Right cardiac atrium (tissue), 5 donors: ENCODE measurements around the gene ATF7. TPM values are rescaled to one million over a fixed set of nuclear protein-coding genes. Genes with fewer than 3 reads are reported as not detected.
"Not testable (repeated sequence)": the region's sequence is repeated elsewhere in the genome, so short reads cannot be mapped to it uniquely, and the experiment has no call there.

Experiments used
- ATAC-seq, 2 donors: fragments of 200-7000 bp; cut with Tn5 transposase; one replicate each; pipeline versions ENCODE4 v1.8.0 to v1.9.1; 2020; ENCODE audit warnings: moderate library complexity in 2 of 2, mild to moderate bottlenecking in 1 of 2
- DNase-seq, 3 donors: peaks; one replicate each; pipeline ENCODE4 v3.0.0-alpha.2; 2020
- H3K27ac ChIP-seq: one replicate; pipeline ENCODE4 v1.5.1; 2013; ENCODE audit warnings: mild to moderate bottlenecking, low read length, control low read depth, moderate library complexity
- H3K27me3 ChIP-seq: one replicate; pipeline ENCODE4 v1.6.1; 2013; ENCODE audit not compliant: control insufficient read depth, insufficient read depth
- H3K4me1 ChIP-seq: one replicate; pipeline ENCODE4 v1.6.1; 2013; ENCODE audit warnings: low read length; ENCODE audit not compliant: control insufficient read depth, insufficient read depth
- H3K4me3 ChIP-seq: one replicate; pipeline ENCODE4 v1.5.1; 2013; ENCODE audit warnings: low read length, control low read depth
- H3K9me3 ChIP-seq: one replicate; pipeline ENCODE4 v1.6.1; 2013; ENCODE audit warnings: low read length; ENCODE audit not compliant: control insufficient read depth
- WGBS: extraction: QIAGEN DNeasy Blood & Tissue Kit; methylation state at CpG from one replicate; pipeline ENCODE4 v1.1.7; 2013; 5-methylcytosine and 5-hydroxymethylcytosine counted together
- intact Hi-C, 4 donors: fragments of 100-400 bp; cut with DNase I; formaldehyde crosslinking; loops; one replicate each; pipeline versions ENCODE4 v1.11.0 to v1.14.0; 2022 to 2023
- polyA plus RNA-seq: library from polyadenylated mRNA; stranded (reverse); fragments of 200-250 nt; gene quantifications from one replicate; pipeline ENCODE4 v1.2.3, GENCODE V29; 2013
- total RNA-seq, 4 donors: library from RNA; stranded (reverse); fragmentation: NEBNext Ultra II Directional; extraction: Animal tissue kit (Norgen Biotek cat#: 25700); gene quantifications; one replicate each; pipeline ENCODE4 v1.2.1, GENCODE V29; 2021
- donor health status: healthy with polysubstance abuse.
- donor health status: DM: no; HTN: yes; CAD: no.
- donor health status: DM: no; HTN: no; CAD: no.
- donor health status: DM: no; HTN: yes; CAD: no; lungs with severe emphysema.
- donor health status: DM: yes; HTN: yes; CAD: no.

The ATF7 gene
- total and polyA plus RNA-seq, 5 donors: 22.8 to 36.9 (median 32.5) TPM

DNA sequence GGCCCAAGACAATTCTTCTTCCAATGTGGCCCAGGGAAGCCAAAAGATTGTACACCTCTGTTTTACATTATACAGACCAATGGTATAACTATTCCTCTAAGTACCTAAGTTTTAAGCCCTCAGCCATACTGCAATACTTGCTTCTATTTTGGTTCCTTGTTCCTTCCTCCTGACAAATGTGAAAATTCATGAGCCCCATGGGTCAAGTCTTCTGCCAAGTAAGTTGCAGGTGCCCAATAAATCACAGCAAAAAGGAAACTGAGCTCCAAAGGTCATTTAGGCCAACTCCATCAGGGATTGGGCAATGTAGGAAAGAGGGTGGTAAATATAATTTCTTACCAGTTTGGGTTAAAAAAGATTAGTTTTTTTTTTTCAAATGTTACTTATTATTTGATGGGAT is 61.2 kb downstream of the ATF7 start:
- peaks cover 1% of the 10 kb centered on the region for H3K4me1 ChIP-seq
- no peaks in the 10 kb centered on the region for H3K27me3 ChIP-seq
- no peak overlapping the region for H3K27ac ChIP-seq
- no peak overlapping the region for H3K4me3 ChIP-seq
- DNase-seq: no peak
- H3K9me3 ChIP-seq: no peaks in the 10 kb centered on the region
- intact Hi-C loops: no loop called here
- no peak for ATAC-seq

- Histone ChIP-seq H3K4me3 (no peak overlapping the region), H3K27me3 (no peaks in the 10 kb centered on the region), H3K4me1 (peaks cover 1% of the 10 kb centered on the region), H3K9me3 (no peaks in the 10 kb centered on the region), H3K27ac (no peak overlapping the region)
- DNase-seq (no peak), ATAC-seq (no peak)
- WGBS: 84% methylated on average over 2 of the region's 2 CpGs
- intact Hi-C loops: no loop called here
Observed at GRCh38 chr12:53564278-53564677, 61.9 kb downstream of the ATF7 start.

DNA sequence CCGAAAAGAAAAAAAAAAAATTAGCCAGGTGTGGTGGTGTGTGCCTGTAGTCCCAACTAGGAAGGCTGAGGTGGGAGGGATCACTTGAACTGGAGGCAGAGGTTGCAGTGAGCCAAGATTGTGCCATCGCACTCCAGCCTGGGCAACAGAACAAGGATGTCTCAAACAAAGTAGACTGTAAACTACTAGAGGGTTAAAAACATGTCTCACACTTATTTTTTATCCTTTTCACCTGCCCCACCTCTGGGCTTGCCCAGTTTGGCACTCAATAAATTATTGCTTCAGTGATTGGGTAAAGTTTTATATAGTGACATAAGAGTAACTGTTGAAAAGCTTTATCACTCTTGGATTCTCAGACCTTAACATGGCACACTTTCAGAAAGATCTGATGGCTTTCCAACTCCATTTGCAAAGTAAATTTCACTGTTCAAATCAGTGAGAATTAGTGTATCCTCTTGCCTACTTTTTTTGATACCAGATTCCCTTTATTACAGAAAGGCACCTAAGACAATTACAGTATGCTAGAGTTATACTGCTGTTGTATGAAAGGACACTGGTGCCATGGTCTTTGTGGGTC is 62.6 kb downstream of the ATF7 start:
- H3K27ac ChIP-seq: no peak overlapping the region
- intact Hi-C loops: no loop called here
- ATAC-seq: no peak
- no peak overlapping the region for H3K4me3 ChIP-seq
- H3K9me3 ChIP-seq: no peaks in the 10 kb centered on the region
- 95% methylated on average over 2 of the region's 2 CpGs for WGBS
- H3K27me3 ChIP-seq: no peaks in the 10 kb centered on the region
- peaks cover 1% of the 10 kb centered on the region for H3K4me1 ChIP-seq
- no peak for DNase-seq

DNA sequence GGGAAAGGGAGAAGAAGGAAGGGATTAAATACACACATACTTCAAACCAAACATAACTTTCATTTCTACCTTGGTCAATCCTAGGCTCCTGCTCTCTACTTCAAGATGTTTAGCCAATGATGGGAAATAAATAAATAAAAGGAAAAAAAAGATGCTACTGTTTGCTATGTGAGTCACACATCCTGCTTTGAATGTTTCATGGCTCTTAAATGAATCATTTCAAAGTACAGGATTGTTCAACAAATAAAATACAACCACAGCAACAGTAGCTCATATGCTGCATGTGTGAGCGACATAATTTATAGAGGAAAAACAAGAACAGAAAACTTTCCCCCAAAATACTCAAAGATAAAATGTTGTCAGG is 64.6 kb downstream of the ATF7 start:
- H3K4me1 ChIP-seq: peaks cover 2% of the 10 kb centered on the region
- H3K27ac ChIP-seq: no peak overlapping the region

DNA sequence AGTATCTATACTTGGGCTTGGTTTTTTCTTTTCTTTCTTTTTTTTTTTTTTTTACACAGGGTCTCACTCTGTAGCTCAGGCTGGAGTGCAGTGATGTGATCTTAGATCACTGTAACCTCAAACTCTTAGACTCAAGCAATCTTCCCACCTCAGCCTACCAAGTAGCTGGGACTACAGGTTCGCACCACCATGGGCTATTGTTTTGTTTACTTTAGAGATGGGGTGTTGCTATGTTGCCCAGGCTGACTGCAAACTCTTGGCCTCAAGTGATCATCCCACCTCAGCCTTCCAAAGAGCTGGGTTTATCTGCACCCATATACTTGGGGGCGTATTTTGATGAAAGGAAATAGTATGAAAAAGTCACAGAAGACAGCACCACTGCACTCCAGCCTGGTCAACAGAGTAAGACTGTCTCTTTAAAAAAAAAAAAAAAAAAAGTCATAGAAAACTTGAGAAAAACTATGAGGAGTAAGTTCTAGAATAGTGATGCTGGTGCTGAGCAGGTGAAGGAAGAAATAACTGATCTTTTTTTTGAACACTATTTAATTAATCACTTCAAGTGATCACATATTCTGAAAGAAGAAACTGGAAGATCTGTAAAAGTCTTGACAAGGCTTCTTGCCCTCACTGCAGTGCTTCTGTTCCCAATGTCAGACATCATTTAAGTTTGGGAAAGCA is 65.1 kb downstream of the ATF7 start:
- Histone ChIP-seq H3K27me3 (no peaks in the 10 kb centered on the region), H3K27ac (peak overlapping the region; percentile 27), H3K4me3 (no peak overlapping the region), H3K4me1 (peaks cover 3% of the 10 kb centered on the region), H3K9me3 (no peaks in the 10 kb centered on the region)
- intact Hi-C loops: no loop called here
- peak in 1 of 2 donors; percentile 6 for ATAC-seq
- no peak for DNase-seq
- 73% methylated on average over 2 of the region's 2 CpGs for WGBS

More for the DNA sequence above, 64.6 kb downstream of the ATF7 start:
- Histone ChIP-seq H3K27me3 (no peaks in the 10 kb centered on the region), H3K4me3 (no peak overlapping the region), H3K9me3 (no peaks in the 10 kb centered on the region)
- ATAC-seq (peak in 1 of 2 donors; percentile 65), DNase-seq (no peak)
- 65% methylated on average over 1 of the region's 1 CpG for WGBS
- intact Hi-C loops: no loop called here

DNA sequence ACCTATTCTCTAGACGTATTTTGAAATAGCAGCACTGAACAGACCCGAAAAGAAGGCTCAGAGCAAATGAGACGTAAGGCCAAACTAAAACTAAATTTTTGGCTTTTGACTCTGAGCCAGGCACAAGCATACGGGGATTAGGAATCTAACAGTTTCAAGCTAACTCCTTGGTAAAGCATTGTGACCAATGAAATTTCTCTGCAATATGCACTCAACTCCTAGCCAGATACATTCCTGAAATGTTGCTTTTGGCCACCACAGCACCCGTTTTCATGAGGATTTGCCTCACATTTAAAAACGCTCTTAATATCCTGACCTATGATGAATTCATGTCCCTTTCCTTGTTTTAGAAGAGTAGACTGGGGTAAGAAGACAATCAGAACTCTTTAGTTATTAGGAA is 65.8 kb downstream of the ATF7 start:
- WGBS: 57% methylated on average over 6 of the region's 6 CpGs
- no peak overlapping the region for H3K4me3 ChIP-seq
- DNase-seq (no peak), ATAC-seq (peak; percentile 71 to 85)
- intact Hi-C loops: no loop called here
- no peaks in the 10 kb centered on the region for H3K27me3 ChIP-seq
- peaks cover 3% of the 10 kb centered on the region for H3K4me1 ChIP-seq
- H3K9me3 ChIP-seq: no peaks in the 10 kb centered on the region
- H3K27ac ChIP-seq: peak overlapping the region; percentile 37

DNA sequence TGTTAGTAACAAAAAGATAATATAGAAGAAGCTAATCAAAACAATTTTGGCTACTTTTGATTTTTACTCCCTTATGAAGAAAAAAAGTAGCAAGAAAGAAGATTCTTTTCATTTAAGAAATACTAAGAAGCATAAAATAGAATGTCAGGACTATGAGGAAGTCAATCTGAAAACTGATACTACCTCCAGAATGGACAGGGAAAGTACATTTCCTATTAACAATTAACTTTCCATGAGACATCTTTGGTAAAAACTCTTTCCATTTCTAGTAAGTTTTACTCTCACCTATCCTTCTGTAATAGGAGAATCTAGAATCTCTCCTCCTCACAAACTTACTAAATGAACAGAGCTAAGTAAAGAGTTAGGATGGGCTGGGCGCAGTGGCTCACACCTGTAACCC is 67.6 kb downstream of the ATF7 start:
- ATAC-seq: no peak
- intact Hi-C loops: no loop called here
- DNase-seq: no peak
- no peaks in the 10 kb centered on the region for H3K9me3 ChIP-seq
- no peak overlapping the region for H3K4me3 ChIP-seq
- WGBS: 100% methylated on average over 1 of the region's 1 CpG
- H3K4me1 ChIP-seq: peaks cover 3% of the 10 kb centered on the region
- no peak overlapping the region for H3K27ac ChIP-seq
- no peaks in the 10 kb centered on the region for H3K27me3 ChIP-seq

DNA sequence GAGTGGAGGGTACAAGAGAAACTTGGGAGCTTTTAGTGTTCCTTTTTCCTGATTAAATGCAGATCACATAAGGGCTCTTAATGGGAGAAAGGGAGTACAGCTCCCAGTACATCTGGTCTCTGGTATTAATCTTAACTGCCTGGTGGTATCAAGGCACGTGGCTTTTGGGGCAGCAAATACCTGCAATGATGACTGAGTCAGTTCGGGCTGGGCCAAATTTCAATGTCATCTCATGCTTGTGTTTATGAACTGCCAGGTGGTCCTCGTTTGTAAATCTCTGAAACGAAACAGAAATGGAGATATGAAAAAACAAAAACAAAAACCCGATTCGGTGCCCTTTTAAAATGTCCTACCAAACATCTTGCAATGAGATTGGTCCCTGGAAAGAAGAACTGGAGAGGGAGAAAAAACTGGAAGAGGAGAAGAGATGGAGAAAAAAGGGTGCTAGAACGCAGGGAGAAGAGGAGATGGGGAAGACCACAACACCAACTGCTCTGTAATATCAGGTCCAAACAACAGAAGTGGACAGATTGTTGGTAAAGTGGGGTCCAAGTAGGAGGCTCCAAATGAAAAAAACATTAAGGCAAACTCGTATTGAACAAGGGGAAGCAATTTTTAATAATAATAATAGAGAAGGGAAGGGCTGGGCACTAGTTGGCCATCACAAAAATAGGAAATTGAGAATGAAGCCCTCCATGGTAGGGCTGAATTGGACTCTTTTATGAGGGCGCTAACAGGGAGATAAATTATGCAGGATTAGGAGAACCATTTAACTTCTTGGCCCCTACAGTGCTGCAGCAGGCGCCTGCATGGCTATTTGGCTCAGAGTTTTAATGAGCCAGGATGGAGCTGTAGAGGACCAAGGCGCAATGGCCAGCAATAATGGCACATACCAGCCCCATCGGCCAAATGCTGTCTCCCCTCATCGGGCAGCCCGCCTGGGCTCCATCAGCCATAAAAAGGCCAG is 73.5 kb downstream of the ATF7 start:
- Histone ChIP-seq H3K4me1 (peaks cover 3% of the 10 kb centered on the region), H3K27ac (no peak overlapping the region), H3K9me3 (no peaks in the 10 kb centered on the region), H3K4me3 (no peak overlapping the region), H3K27me3 (no peaks in the 10 kb centered on the region)
- 87% methylated on average over 14 of the region's 14 CpGs for WGBS
- ATAC-seq (no peak), DNase-seq (no peak)
- intact Hi-C loops: no loop called here

GRCh38 chr12:53551889-53552291 is 74.3 kb downstream of the ATF7 start:
- no peak for ATAC-seq
- 90% methylated on average over 2 of the region's 2 CpGs for WGBS
- no peaks in the 10 kb centered on the region for H3K9me3 ChIP-seq
- no peak overlapping the region for H3K27ac ChIP-seq
- H3K27me3 ChIP-seq: no peaks in the 10 kb centered on the region
- intact Hi-C loops: no loop called here
- no peak overlapping the region for H3K4me3 ChIP-seq
- DNase-seq: no peak
- H3K4me1 ChIP-seq: peaks cover 3% of the 10 kb centered on the region

DNA sequence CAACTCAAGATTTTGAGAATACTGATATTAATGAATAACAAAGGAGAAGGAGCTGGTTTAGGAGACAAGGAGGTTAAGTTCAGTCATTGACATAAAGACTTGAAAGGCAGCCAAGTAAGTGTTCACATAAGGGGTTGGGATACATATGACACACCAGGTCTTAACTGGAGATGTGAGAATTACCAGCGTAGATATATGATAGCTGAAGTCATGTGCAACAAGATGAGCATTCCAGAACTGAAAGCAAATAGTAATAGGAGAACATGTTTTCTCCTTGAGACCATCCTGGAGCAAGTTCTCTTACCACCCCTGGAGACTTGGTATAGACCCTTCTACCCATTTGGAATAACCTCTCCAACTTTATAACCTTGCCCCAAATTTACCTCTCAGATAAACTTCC is 75.6 kb downstream of the ATF7 start:
- Histone ChIP-seq H3K9me3 (no peaks in the 10 kb centered on the region), H3K4me1 (peaks cover 2% of the 10 kb centered on the region), H3K27me3 (no peaks in the 10 kb centered on the region), H3K4me3 (no peak overlapping the region), H3K27ac (no peak overlapping the region)
- WGBS: 67% methylated on average over 1 of the region's 1 CpG
- intact Hi-C loops: no loop called here
- ATAC-seq (no peak), DNase-seq (no peak)

DNA sequence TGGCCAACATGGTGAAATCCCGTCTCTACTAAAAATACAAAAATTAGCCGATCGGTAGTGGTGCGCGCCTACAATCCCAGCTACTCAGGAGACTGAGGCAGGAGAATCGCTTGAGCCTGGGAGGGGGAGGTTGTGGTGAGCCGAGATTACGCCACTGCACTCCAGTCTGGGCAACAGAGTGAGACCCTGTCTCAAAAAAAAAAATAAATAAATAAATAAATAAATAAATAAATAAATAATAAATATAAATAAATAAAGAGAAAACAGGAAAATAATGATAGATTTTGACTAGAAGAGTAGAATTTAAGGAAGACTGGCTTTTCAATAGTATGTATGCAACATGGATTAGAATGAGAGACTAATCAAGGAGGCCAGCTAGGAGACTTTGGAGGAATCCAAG is 76.1 kb downstream of the ATF7 start:
- H3K27me3 ChIP-seq, H3K27ac ChIP-seq, ATAC-seq, H3K4me3 ChIP-seq, DNase-seq, intact Hi-C loops, H3K4me1 ChIP-seq, H3K9me3 ChIP-seq: not testable (repeated sequence)
- WGBS: 99% methylated on average over 8 of the region's 8 CpGs
